Stimulated activated memory B cell treated with anti-CD40 and anti-IgM and Interleukin-4, amounts not matched to agents 10 μg/mL and 1 μg/mL and 100 μg/mL, for 72 hours (primary cell): ENCODE results near the gene TRAPPC2L.

Experiments used
- ATAC-seq: fragments of 150-1000 bp; cut with Tn5 transposase; 2 replicates; pipeline ENCODE4 v1.10.0; 2021
- H3K27ac Mint-ChIP-seq: one replicate; pipeline ENCODE4 v1.8.0; 2022; ENCODE audit warnings: mild to moderate bottlenecking, mixed read lengths
- H3K27me3 Mint-ChIP-seq: one replicate; pipeline ENCODE4 v1.8.0; 2022; ENCODE audit warnings: mixed read lengths
- H3K36me3 Mint-ChIP-seq: one replicate; pipeline ENCODE4 v1.8.0; 2022; ENCODE audit warnings: mixed read lengths
- H3K4me1 Mint-ChIP-seq: one replicate; pipeline ENCODE4 v1.8.0; 2022; ENCODE audit warnings: mixed read lengths
- H3K4me3 Mint-ChIP-seq: one replicate; pipeline ENCODE4 v1.8.0; 2022; ENCODE audit warnings: mild to moderate bottlenecking, moderate library complexity, mixed read lengths
- H3K9me3 Mint-ChIP-seq: one replicate; pipeline ENCODE4 v1.8.0; 2022; ENCODE audit warnings: mixed read lengths

Gene TRAPPC2L, protein sequence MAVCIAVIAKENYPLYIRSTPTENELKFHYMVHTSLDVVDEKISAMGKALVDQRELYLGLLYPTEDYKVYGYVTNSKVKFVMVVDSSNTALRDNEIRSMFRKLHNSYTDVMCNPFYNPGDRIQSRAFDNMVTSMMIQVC

GRCh38 chr16:88856828-88857727 is at the start of gene TRAPPC2L, which contains the start of gene GALNS:
Gene TRAPPC2L, plus strand, starts transcription at chr16:88857127. Its CDS starts 24 bp downstream, at chr16:88857151.
Gene GALNS, minus strand, starts transcription at chr16:88856947. Its CDS starts 70 bp downstream, at chr16:88856877.
- peak within 1 kb of the TSS; percentile 95 for H3K4me3 Mint-ChIP-seq
- no peaks in the 10 kb centered on the region for H3K27me3 Mint-ChIP-seq
- H3K27ac Mint-ChIP-seq = peak within 1 kb of the TSS; percentile 82
- H3K4me1 Mint-ChIP-seq = peaks cover 37% of the 10 kb centered on the region
- peaks cover 12% of the 10 kb centered on the region for H3K36me3 Mint-ChIP-seq
- peak; percentile 93 for ATAC-seq
- H3K9me3 Mint-ChIP-seq = no peaks in the 10 kb centered on the region

GRCh38 chr16:88807142-88807625 is 49.7 kb upstream of the TRAPPC2L start:
- Mint-ChIP-seq H3K27ac (peak overlapping the region; percentile 40), H3K27me3 (no peaks in the 10 kb centered on the region)

GRCh38 chr16:88807626-88808453 is 49.1 kb upstream of the TRAPPC2L start:
- Mint-ChIP-seq H3K9me3 (no peaks in the 10 kb centered on the region), H3K27ac (peak overlapping the region; percentile 40), H3K4me1 (peaks cover 40% of the 10 kb centered on the region), H3K36me3 (peaks cover 9% of the 10 kb centered on the region), H3K4me3 (no peak overlapping the region), H3K27me3 (no peaks in the 10 kb centered on the region)
- no peak for ATAC-seq

More at GRCh38 chr16:88807142-88807625, 49.7 kb upstream of the TRAPPC2L start:
- peaks cover 9% of the 10 kb centered on the region for H3K36me3 Mint-ChIP-seq
- H3K9me3 Mint-ChIP-seq = no peaks in the 10 kb centered on the region
- H3K4me1 Mint-ChIP-seq = peaks cover 44% of the 10 kb centered on the region
- H3K4me3 Mint-ChIP-seq = no peak overlapping the region
- no peak for ATAC-seq

DNA sequence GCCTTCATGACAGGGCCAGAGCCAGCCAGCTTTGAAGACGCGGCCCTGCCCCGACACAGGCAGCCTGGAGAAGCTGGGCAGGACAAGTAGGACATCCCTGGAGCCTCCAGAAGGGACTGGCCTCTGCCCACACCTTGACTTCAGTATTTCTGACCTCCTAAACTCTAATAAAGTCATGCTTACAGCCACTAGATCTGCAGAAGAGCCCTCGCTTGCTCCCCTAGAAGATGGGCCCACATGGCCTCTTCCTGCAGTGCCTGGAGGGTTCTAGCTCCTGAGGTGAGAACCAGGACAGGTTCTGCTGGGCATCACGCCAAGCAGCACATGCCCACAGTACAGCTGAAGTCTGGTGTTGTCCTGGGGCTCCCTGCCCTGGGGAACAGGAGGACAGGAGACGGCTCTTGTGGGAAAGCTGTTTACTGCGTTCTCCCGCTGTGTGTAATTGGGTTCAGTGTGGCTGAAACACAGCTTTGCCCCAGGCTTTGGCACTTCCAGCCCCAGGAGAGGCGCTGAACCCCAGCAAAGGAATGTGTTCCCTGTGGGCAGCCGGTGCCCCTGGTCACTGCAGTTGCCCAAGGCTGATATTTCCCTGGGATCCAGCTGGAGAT is 47.8 kb upstream of the TRAPPC2L start:
- H3K4me3 Mint-ChIP-seq = no peak overlapping the region
- no peak overlapping the region for H3K27ac Mint-ChIP-seq
- peaks cover 9% of the 10 kb centered on the region for H3K36me3 Mint-ChIP-seq
- no peak for ATAC-seq
- no peaks in the 10 kb centered on the region for H3K9me3 Mint-ChIP-seq
- peaks cover 38% of the 10 kb centered on the region for H3K4me1 Mint-ChIP-seq
- no peaks in the 10 kb centered on the region for H3K27me3 Mint-ChIP-seq

GRCh38 chr16:88809676-88810165 is 47.2 kb upstream of the TRAPPC2L start:
- ATAC-seq = no peak
- H3K36me3 Mint-ChIP-seq = peaks cover 9% of the 10 kb centered on the region
- peak overlapping the region; percentile 95 for H3K27ac Mint-ChIP-seq
- no peaks in the 10 kb centered on the region for H3K27me3 Mint-ChIP-seq
- H3K9me3 Mint-ChIP-seq = no peaks in the 10 kb centered on the region
- H3K4me1 Mint-ChIP-seq = peaks cover 38% of the 10 kb centered on the region
- peak overlapping the region; percentile 95 for H3K4me3 Mint-ChIP-seq

GRCh38 chr16:88810166-88810911 is 46.6 kb upstream of the TRAPPC2L start:
- no peaks in the 10 kb centered on the region for H3K27me3 Mint-ChIP-seq
- H3K9me3 Mint-ChIP-seq = no peaks in the 10 kb centered on the region
- peak overlapping the region; percentile 95 for H3K27ac Mint-ChIP-seq
- peaks cover 9% of the 10 kb centered on the region for H3K36me3 Mint-ChIP-seq
- peak overlapping the region; percentile 95 for H3K4me3 Mint-ChIP-seq
- peaks cover 38% of the 10 kb centered on the region for H3K4me1 Mint-ChIP-seq
- ATAC-seq = no peak

DNA sequence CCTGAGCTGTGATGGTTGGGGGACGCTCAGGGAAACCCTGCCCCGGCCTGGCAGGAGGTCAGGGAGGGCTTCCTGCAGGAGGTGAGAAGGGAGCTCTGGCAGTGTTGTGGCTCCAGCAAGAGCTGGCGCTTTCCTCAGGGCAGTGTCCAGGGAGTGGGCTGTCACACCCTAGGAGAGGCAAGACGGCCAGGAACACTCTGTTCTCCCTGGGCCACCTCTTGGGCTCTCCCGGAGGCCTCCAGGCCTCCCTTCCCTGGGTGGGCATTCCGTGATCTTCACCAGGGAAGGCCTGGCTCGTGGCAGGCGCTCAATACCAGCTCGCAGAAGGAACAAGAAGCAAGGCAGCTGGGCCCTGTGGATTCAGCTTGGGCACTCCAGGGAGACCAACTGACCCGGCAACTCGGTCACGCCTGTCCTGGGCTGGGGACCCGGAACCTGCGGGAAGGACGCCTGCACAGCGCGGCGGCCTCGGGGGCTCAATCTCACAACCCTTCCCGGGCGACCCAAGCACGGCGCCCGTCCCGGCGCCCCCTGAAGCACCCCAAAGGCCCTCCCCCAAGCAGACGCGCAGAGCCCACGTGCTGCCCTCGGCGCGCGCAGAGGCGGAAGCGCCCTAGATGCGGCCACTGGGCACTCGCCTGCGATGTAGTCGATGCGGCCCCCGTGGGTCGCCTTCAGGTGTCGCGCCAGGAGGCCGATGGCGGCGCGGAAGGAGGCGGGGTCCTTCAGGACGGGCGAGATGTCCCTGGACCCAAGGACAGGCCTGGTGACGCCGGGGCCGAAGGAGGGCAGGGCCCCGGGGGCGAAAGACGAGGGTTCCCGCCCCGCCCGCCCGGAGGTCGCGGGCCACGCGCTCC is 45.8 kb upstream of the TRAPPC2L start:
- Mint-ChIP-seq H3K9me3 (no peaks in the 10 kb centered on the region), H3K27me3 (no peaks in the 10 kb centered on the region), H3K4me1 (peaks cover 38% of the 10 kb centered on the region), H3K27ac (peak overlapping the region; percentile 95), H3K36me3 (peaks cover 9% of the 10 kb centered on the region), H3K4me3 (peak overlapping the region; percentile 95)
- ATAC-seq = peak; percentile 77

- Mint-ChIP-seq H3K9me3 (no peaks in the 10 kb centered on the region), H3K27me3 (no peaks in the 10 kb centered on the region), H3K4me1 (peaks cover 38% of the 10 kb centered on the region), H3K4me3 (peak within 1 kb of the TSS; percentile 95), H3K36me3 (peaks cover 9% of the 10 kb centered on the region), H3K27ac (peak within 1 kb of the TSS; percentile 95)
- peak; percentile 90 for ATAC-seq
These were observed 45.0 kb upstream of the TRAPPC2L start, which contains the start of gene APRT for GRCh38 chr16:88811769-88812512. Gene APRT, minus strand, starts transcription at chr16:88811928. Its CDS starts 29 bp downstream, at chr16:88811899.

DNA sequence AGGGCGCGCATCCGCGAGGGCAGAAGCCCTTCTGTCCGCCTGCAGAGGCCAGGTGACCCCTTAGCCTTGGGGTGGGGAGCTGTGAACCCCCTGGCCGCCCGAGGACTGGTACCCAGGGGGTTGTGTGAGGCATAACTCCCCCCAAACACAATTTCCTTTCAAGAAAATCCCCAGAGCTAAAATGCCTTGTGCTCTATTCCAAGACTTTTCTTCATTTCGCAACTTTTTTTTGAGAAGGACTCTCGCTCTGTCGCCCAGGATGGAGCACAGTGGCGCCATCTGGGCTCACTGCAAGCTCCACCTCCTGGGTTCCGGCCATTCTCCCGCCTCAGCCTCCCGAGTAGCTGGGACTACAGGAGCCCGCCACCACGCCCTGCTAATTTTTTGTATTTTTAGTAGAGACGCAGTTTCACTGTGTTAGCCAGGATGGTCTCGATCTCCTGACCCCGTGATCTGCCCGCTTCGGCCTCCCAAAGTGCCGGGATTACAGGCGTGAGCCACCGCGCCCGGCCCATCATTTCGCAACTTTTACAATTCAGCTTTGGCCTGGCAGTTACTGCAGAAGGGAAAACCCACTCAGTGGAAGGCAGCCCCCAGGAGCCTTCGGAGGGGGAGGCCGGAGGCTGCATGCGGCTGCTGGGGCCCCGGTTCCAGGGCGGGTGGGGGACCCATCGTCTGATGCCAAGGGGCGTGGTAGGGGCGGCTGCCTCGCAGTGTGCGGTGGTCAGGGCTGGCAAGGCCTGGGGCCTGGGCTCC is 44.2 kb upstream of the TRAPPC2L start:
- Mint-ChIP-seq H3K27ac (peak overlapping the region; percentile 95), H3K4me3 (peak overlapping the region; percentile 95), H3K27me3 (no peaks in the 10 kb centered on the region), H3K9me3 (no peaks in the 10 kb centered on the region), H3K36me3 (peaks cover 9% of the 10 kb centered on the region), H3K4me1 (peaks cover 32% of the 10 kb centered on the region)
- no peak for ATAC-seq

GRCh38 chr16:88813269-88814143 is 43.4 kb upstream of the TRAPPC2L start:
- ATAC-seq = no peak
- Mint-ChIP-seq H3K4me1 (peaks cover 30% of the 10 kb centered on the region), H3K9me3 (no peaks in the 10 kb centered on the region), H3K36me3 (peaks cover 9% of the 10 kb centered on the region), H3K4me3 (no peak overlapping the region), H3K27ac (no peak overlapping the region), H3K27me3 (no peaks in the 10 kb centered on the region)

GRCh38 chr16:88814144-88814502 is 42.8 kb upstream of the TRAPPC2L start:
- Mint-ChIP-seq H3K4me1 (peaks cover 28% of the 10 kb centered on the region), H3K9me3 (no peaks in the 10 kb centered on the region), H3K36me3 (peaks cover 5% of the 10 kb centered on the region), H3K4me3 (no peak overlapping the region), H3K27me3 (no peaks in the 10 kb centered on the region), H3K27ac (no peak overlapping the region)
- no peak for ATAC-seq
